Smooth muscle cell (in vitro differentiated cells): Measurements from ENCODE around the gene KIAA1671. TPM values are rescaled to one million over a fixed set of nuclear protein-coding genes. Genes with fewer than 3 reads are reported as not detected.

Experiments used
- DNase-seq: peaks from one replicate; lab custom pipeline; 2025; ENCODE audit not compliant: unreplicated experiment; lab: John Stamatoyannopoulos, UW
- H2AFZ ChIP-seq: fragments of 200-600 bp; sonication (generic); 2 replicates; pipeline ENCODE4 v1.6.0; 2016; ENCODE audit warnings: antibody characterized with exemption, low read depth, mild to moderate bottlenecking
- H3F3A ChIP-seq: fragments of 200-600 bp; sonication (generic); 2 replicates; pipeline ENCODE4 v1.6.0; 2017; ENCODE audit warnings: antibody characterized with exemption, low read depth
- H3K27ac ChIP-seq: fragments of 200-600 bp; sonication (generic); 2 replicates; pipeline ENCODE4 v1.5.1; 2016; ENCODE audit warnings: low read depth, mild to moderate bottlenecking
- H3K27me3 ChIP-seq: fragments of 200-600 bp; sonication (generic); 2 replicates; pipeline ENCODE4 v1.6.1; 2016; ENCODE audit warnings: low read depth, mild to moderate bottlenecking
- H3K36me3 ChIP-seq: fragments of 200-600 bp; sonication (generic); 2 replicates; pipeline ENCODE4 v1.5.1; 2016; ENCODE audit warnings: low read depth
- H3K4me1 ChIP-seq: fragments of 200-600 bp; sonication (generic); 2 replicates; pipeline ENCODE4 v1.5.1; 2016; ENCODE audit warnings: low read depth
- H3K4me2 ChIP-seq: fragments of 200-600 bp; sonication (generic); 2 replicates; pipeline ENCODE4 v1.6.0; 2016; ENCODE audit warnings: mild to moderate bottlenecking
- H3K4me3 ChIP-seq: fragments of 200-600 bp; sonication (generic); 2 replicates; pipeline ENCODE4 v1.5.1; 2016; ENCODE audit warnings: mild to moderate bottlenecking
- H3K79me2 ChIP-seq: fragments of 200-600 bp; sonication (generic); 2 replicates; pipeline ENCODE4 v1.6.0; 2016; ENCODE audit warnings: low read depth, mild to moderate bottlenecking
- H3K9ac ChIP-seq: fragments of 200-600 bp; sonication (generic); 2 replicates; pipeline ENCODE4 v1.6.0; 2016; ENCODE audit warnings: low read depth
- H3K9me3 ChIP-seq: fragments of 200-600 bp; sonication (generic); replicated peaks from 2 replicates; pipeline ENCODE4 v1.5.1; 2016; ENCODE audit warnings: low read depth
- H4K20me1 ChIP-seq: fragments of 200-600 bp; sonication (generic); 2 replicates; pipeline ENCODE4 v1.6.0; 2016; ENCODE audit warnings: low read depth
- WGBS: methylation state at CpG from one replicate; pipeline ENCODE4 v1.1.7; 2016; ENCODE audit warnings: low lambda C conversion rate; 5-methylcytosine and 5-hydroxymethylcytosine counted together
- polyA plus RNA-seq: library from polyadenylated mRNA; unstranded; fragments of >200 nt; fragmentation: Nextera tagmentation; extraction: Ambion mirVana; gene quantifications from 2 replicates; pipeline ENCODE4 v1.2.1, GENCODE V29; 2016
- total RNA-seq: library from RNA; depleted of rRNA; stranded (reverse); fragments of >200 nt; gene quantifications from 2 replicates; pipeline ENCODE4 v1.2.3, GENCODE V29; 2014
- TF ChIP-seq, protein P1 (sequence below): fragments of 200-600 bp; sonication (generic); IDR thresholded peaks from 2 replicates; pipeline ENCODE4 v1.5.1; 2017; ENCODE audit warnings: borderline replicate concordance, mild to moderate bottlenecking, antibody characterized with exemption; ENCODE audit not compliant: insufficient read depth, poor library complexity, severe bottlenecking

KIAA1671 gene
- total and polyA plus RNA-seq, 2 experiments from 2014 or later, result 1.7 to 7.6 TPM

DNA sequence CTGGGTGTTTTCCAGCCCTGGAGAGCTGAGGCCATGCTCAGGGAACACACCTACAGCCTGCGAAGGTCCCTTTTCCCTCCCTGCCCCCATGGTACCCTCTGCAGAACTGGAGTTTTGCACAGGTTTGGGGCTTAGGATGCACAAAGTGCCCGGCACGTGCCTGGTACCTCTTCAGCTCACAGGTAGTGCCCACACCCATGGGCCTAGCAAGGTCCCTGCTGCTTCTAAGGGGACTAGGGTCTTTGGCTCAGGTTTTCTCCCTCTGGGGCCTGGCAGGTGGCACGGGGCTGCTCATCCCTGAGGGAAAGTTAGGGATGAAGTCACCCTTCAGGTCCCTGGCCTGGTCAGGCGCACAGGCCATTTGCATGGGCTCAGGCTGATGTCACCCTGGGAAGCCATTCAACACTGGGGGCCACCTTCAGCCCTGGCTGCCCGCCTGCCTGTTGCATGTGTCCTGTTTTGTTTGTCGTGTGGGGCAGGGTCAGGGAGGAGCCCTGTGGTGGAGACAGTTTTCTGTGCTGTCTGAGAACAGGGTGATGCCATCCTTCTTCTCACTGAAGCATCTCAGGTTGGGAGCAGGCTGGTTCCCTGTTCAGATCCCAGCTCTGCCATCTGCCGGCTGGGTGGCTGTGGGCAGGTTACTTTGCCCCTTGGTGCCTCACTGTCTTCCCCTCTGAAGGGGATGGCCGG lies 178.8 kb downstream of the KIAA1671 start:
- TF ChIP-seq, protein P1, sequence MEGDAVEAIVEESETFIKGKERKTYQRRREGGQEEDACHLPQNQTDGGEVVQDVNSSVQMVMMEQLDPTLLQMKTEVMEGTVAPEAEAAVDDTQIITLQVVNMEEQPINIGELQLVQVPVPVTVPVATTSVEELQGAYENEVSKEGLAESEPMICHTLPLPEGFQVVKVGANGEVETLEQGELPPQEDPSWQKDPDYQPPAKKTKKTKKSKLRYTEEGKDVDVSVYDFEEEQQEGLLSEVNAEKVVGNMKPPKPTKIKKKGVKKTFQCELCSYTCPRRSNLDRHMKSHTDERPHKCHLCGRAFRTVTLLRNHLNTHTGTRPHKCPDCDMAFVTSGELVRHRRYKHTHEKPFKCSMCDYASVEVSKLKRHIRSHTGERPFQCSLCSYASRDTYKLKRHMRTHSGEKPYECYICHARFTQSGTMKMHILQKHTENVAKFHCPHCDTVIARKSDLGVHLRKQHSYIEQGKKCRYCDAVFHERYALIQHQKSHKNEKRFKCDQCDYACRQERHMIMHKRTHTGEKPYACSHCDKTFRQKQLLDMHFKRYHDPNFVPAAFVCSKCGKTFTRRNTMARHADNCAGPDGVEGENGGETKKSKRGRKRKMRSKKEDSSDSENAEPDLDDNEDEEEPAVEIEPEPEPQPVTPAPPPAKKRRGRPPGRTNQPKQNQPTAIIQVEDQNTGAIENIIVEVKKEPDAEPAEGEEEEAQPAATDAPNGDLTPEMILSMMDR, result no peak
- Histone ChIP-seq H3K4me3 (no peak overlapping the region), H4K20me1 (peaks cover 22% of the 10 kb centered on the region), H3K9me3 (no peaks in the 10 kb centered on the region), H3K4me1 (peaks cover 5% of the 10 kb centered on the region), H3K27ac (no peak overlapping the region), H3K9ac (no peak overlapping the region), H3K79me2 (no peaks in the 10 kb centered on the region), H3K36me3 (no peaks in the 10 kb centered on the region), H3K4me2 (no peak overlapping the region), H2AFZ (no peak overlapping the region), H3K27me3 (no peaks in the 10 kb centered on the region), H3F3A (no peaks in the 10 kb centered on the region)
- no peak for DNase-seq
- WGBS, result 89% methylated on average over 9 of the region's 9 CpGs

DNA sequence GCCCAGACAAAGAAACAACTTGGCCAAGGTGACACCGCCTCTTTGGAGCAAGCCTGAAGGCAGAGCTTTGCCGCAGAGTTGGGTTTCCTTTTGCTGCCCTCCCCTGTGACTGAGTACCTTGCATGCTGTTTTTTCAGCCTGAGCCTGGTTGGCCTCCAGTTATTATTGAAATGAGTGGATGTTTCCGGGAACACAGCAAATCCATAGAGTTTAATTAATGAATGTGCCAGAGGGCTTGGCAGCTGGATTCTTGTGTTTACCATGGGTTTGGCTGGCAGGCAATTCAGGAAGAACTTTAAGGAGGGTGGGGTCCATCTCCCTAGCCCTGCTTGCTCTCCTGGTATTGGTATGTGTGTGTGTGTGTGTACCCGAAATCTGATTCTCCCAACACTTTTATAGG lies 181.5 kb downstream of the KIAA1671 start:
- H3K4me1 ChIP-seq, result peaks cover 5% of the 10 kb centered on the region
- H3K9me3 ChIP-seq, result no peaks in the 10 kb centered on the region
- H3K4me2 ChIP-seq, result no peak overlapping the region
- H3K27me3 ChIP-seq, result no peaks in the 10 kb centered on the region
- no peak for DNase-seq
- TF ChIP-seq, protein P1, result no peak
- no peak overlapping the region for H2AFZ ChIP-seq
- H3K4me3 ChIP-seq, result no peak overlapping the region
- H3F3A ChIP-seq, result no peaks in the 10 kb centered on the region
- no peak overlapping the region for H3K9ac ChIP-seq
- H3K36me3 ChIP-seq, result no peaks in the 10 kb centered on the region
- H3K27ac ChIP-seq, result no peak overlapping the region
- 87% methylated on average over 4 of the region's 4 CpGs for WGBS
- H3K79me2 ChIP-seq, result no peaks in the 10 kb centered on the region
- peaks cover 5% of the 10 kb centered on the region for H4K20me1 ChIP-seq

DNA sequence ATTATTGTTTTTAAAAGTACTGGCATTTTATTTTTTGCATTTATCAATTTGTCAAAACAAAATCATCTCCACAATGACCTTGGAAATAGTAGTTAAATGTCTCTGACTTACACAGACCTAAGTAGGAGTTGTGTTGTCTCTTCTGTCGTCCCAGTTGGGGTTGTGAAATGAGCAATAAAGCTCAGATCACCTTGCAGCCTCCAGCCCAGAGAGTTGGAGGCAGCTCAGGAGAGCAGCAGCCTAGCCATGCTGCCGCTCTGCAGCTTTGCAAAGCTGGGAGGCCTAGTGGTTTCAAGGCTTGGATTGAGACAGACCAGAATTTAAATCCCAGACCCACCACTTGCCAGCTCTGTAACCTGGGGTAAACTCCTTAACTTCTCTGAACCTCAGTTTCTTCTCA lies 181.9 kb downstream of the KIAA1671 start:
- TF ChIP-seq, protein P1, result no peak
- H3K27me3 ChIP-seq, result no peaks in the 10 kb centered on the region

DNA sequence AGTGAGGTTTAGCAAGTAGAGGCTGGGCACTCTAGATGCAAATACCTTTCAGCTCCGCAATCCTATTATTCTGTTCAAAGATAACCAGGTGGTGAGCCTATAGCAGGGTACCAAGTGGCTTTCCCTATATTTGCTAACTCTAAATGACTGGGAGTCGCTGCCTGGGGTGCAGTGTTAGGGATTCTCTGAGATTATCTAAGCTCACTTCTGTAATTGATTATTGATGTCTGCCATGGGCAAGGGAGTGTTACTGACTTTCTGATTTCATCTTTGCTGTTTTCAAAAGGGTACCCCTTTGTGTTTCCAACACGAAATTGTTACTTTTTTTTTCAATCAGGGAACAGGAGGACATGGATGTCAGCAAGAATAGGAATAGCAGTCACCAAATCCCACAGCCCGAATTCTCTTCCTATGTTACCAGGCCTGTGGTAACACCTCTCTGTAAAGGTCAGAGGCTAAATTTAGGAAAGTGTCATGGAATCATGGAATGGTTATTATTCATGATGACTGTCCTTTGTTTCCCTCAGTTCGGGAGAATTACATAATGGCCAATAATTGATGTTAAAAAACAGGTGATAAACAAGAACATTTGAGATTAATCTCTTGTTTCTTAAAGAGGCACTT lies 184.5 kb downstream of the KIAA1671 start:
- TF ChIP-seq, protein P1, result no peak
- Histone ChIP-seq H4K20me1 (peaks cover 5% of the 10 kb centered on the region), H3K27ac (no peak overlapping the region), H3K4me1 (peaks cover 3% of the 10 kb centered on the region), H2AFZ (no peak overlapping the region), H3K36me3 (no peaks in the 10 kb centered on the region), H3K4me2 (no peak overlapping the region), H3K9ac (no peak overlapping the region), H3K9me3 (no peaks in the 10 kb centered on the region), H3K27me3 (no peaks in the 10 kb centered on the region), H3F3A (no peaks in the 10 kb centered on the region), H3K4me3 (no peak overlapping the region), H3K79me2 (no peaks in the 10 kb centered on the region)
- WGBS, result 90% methylated on average over 5 of the region's 5 CpGs
- DNase-seq, result no peak

More for the DNA sequence above, 181.9 kb downstream of the KIAA1671 start:
- H3K79me2 ChIP-seq, result no peaks in the 10 kb centered on the region
- WGBS, result 93% methylated on average over 2 of the region's 2 CpGs
- H3K4me3 ChIP-seq, result no peak overlapping the region
- no peaks in the 10 kb centered on the region for H3K9me3 ChIP-seq
- no peak overlapping the region for H2AFZ ChIP-seq
- peaks cover 5% of the 10 kb centered on the region for H4K20me1 ChIP-seq
- DNase-seq, result no peak
- H3F3A ChIP-seq, result no peaks in the 10 kb centered on the region
- no peak overlapping the region for H3K9ac ChIP-seq
- no peak overlapping the region for H3K4me2 ChIP-seq
- H3K4me1 ChIP-seq, result peaks cover 5% of the 10 kb centered on the region
- H3K36me3 ChIP-seq, result no peaks in the 10 kb centered on the region
- no peak overlapping the region for H3K27ac ChIP-seq
